Fibroblast of skin of left biceps (primary cell): ENCODE results near the gene SV2A.
"Not testable (repeated sequence)": the region's sequence is repeated elsewhere in the genome, so short reads cannot be mapped to it uniquely, and the experiment has no call there.

Experiments
- DNase-seq, 2 experiments: peaks; one replicate each; pipeline ENCODE4 v3.0.0-alpha.2; 2013; ENCODE audit warnings: low read depth in 2 of 2

SV2A gene

GRCh38 chr1:149928401-149928724 is 10.7 kb upstream of the SV2A start:
- DNase-seq = no peak

DNA sequence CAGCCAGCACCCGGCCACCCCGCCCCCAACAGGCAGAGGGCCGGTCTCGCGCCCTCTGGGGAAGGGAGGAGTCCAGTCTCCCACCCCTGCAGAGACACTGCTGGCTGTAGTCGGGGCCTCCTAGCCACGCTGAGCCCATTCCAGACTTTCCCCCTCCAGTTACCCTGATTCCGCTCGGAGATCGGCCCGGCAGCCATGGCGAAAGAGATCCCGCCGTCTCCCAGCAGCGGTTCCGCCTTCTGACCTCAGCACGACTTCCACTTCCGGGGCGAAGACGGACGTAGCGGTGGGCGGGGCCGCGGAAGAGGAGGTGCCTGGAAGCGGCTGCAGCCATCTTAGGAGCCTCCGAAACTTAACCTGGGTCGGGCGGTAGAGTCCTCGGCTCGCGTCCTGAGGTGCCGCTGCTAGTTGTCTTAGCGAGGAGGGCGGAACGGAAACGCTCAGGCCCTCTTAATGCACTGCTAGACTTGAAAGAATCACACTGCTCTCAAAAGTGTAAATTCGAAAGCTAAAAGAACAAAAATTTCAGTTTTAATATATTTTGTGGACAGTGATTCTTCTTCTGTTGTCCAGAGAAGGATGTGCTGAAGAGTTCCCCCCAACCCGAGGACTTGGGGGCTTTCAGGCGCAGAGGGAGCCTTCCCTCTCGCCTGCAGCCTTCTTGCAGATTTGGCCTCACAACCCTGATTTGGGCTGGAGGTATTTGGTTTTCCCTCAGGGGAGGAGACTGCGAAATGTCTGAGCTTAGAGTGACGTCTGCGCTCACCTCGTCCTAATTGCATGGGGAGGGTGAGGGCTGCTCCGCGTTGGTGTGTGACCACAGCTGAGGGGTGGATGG is 10.1 kb upstream of the SV2A start, which contains the start of gene SF3B4:
TSS of gene SF3B4 (minus strand) at position 241 of the 838 bp plus-strand sequence. CDS start at position 197, 44 bp downstream.
- DNase-seq = peak; percentile 64 to 74

GRCh38 chr1:149927056-149927562 is 9.5 kb upstream of the SV2A start:
- no peak for DNase-seq

GRCh38 chr1:149926296-149926695 is 8.7 kb upstream of the SV2A start:
- no peak for DNase-seq

DNA sequence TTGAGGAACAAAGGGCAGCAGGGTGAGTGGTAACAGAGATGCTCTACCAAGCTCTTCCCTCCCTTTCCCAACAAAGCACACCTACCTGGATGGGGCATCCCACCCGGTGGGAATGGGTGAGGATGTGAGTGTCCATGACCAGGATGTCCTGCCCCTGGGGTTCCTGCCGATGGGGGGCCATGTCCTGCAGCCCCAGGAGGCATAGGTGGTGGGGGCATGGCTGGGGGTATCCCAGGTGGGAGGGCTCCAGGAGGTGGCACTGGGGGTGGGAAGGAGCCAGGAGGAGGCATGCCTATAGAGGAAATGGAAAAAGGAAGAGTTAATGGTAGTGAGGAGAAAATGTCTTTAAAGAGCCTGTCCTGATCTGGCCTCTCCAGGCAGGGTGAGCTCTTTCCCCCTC is 8.1 kb upstream of the SV2A start:
- DNase-seq = no peak

GRCh38 chr1:149925345-149925744 is 7.7 kb upstream of the SV2A start:
- DNase-seq = no peak

DNA sequence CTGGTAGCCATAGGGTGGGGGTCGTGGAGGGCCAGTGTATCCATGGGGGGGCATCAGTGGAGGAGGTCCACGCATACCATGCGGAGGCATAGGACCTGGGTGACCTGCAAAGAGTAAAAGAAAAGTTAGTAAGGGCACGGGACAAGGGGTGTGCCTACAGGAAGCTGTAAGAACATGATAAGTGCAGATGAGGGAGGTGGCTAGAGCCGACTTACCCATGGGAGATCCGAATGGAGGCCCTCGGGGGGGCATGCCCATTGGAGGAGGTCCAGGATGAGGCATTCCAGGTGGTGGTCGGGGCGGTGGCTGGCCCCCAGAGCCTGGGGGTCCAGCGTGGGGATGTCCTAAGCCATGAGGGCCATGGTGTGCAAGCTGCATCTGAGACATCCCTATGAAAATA is 6.0 kb upstream of the SV2A start:
- DNase-seq = no peak

- DNase-seq = no peak
Observed at GRCh38 chr1:149916898-149917252, 769 bp downstream of the SV2A start.

DNA sequence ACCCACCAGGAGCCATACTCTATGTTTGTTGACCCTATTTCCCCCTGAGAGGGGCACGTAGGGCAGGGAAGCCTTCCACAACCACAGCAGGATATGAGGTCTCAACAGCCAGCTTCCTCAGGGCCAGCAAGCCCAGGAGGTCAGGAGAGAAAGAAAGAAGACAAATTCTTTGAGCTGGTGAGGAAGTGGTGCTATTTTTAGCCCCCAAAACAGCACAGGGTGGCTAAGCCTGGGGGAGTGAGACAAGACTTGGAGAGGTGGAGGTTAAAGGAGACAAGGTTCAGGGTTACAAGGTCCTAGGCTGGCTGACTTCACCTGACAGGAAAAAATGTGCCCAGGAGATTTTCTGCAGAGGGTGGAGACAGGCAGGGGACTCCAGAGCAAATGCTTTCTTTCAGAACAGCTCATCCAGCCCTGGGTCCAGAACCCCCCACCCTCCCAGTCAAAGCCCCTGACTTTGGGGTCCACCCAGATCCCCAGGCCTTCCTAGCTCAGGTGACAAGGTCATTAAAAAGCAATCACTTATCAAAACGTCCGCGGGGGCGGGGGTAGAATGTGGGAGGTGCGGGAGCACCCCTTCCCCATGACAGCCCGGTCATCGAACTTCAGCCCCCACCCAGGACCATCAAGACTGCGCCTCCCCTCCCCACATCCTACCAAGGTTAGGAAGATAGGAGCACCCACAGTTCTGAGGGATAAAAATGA is 1.3 kb downstream of the SV2A start:
- DNase-seq = no peak

GRCh38 chr1:149915429-149916192 is 2.0 kb downstream of the SV2A start:
- DNase-seq = no peak

- DNase-seq = no peak
Observed at GRCh38 chr1:149914545-149914944, 3.1 kb downstream of the SV2A start.

DNA sequence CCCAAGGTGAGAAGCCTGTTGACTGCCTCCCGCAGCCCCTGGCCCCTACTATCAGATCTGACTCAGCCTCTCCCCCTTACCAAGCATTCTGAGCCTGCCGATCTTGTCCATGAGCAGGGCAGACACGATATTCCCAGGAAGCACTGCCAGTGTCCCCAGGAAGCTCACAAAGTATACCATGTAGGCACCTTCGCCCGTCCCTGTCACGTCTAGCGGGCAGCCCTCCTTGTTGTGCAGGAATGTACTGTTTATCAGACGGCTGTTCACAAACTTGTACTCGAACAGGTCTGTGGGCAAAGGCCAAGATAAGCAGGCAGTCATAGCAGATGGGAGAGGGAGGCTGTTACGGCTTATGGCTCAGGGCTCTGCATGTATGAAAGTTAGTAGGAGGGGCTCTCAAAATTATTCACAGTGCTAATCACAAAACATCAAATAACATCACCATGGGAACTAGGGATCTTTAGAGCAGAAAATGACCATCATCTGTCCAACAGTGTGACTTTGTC is 11.0 kb downstream of the SV2A start:
- DNase-seq = no peak

DNA sequence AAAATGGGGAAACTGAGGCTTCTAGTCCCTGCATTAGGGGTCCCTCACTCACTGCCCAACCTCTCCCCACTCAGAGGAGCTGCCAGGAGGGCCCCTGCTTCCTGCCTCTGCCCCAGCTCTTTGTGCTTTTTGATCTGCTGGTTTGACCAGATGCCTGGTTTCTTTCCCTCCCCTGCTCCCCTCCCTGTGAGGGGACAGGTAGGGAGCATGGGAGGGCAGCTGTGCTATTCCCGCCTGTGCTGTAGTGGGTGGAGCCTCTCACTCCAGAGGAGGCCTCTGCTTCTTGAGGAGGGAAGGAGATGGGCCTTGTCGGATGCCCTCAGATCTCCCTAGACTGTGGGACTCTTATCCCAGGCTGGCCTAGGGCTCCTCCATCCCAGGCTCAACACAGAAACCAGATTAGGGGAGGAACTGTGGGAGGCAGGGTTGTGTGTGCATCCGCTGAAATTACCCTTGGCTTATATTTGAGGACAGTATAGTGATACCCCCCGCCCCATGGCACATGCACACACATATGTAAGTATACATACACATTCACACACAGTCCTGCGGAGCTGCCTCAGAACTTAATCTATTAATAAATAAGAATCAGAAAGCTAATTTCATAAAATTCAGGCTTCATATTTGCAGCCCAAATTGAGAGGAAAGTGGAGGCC is 13.7 kb downstream of the SV2A start:
- DNase-seq = no peak

DNA sequence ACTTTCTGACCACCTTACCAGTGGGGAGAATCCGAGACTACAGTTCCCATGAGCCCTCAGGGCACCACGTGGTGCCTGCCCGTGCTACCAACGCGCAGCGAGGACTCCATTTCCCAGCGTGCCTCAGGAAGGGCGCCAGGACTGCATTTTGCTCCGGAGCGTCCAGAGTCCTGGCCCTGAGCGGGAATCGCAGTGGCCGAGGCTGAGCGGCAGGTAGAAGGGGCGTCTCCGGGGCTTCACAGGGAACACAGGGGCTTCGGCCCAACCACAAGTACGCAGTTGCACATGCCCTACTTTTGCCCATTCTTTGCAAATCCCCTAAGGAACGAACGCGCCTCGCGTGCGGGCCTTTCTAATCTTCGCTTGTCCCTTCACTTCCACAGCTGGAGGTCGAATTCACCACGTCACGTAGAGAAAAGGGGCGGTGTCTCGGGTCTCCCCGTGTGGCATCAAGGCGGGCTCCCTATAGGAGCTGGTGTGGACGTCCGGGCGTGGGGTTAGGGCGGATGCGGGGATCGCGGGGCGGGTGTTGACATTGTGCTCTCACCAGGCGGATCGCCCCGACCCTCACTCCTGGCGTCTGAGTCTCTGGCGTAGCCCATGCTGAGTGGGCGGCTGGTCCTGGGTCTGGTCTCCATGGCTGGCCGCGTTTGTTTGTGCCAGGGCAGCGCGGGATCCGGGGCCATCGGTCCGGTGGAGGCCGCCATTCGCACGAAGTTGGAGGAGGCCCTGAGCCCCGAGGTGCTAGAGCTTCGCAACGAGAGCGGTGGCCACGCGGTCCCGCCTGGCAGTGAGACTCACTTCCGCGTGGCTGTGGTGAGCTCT is 18.0 kb downstream of the SV2A start, which contains the start of gene BOLA1:
TSS of gene BOLA1 (plus strand) at position 109 of the 825 bp plus-strand sequence. CDS start at position 601, 492 bp downstream.
- peak; percentile 68 to 72 for DNase-seq

DNA sequence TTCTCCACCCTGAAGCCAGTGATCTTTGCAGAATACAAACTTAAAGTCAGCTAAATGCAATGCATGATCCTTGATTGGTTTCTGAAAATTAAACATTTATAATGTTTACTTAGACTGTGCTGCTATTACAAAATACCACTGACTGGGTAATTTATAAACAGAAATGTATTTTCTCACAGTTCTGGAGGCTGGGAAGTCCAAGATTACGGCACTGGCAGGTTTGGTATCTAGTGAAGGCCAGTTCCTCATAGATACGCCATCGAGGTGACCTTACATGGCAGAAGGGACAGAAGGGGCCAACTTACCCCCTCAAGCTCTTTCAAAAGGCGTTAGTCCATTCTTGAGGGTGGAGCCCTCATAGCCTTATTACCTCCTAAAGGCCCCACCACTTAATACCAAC is 21.1 kb downstream of the SV2A start:
- no peak for DNase-seq

GRCh38 chr1:149888999-149889289 is 28.7 kb downstream of the SV2A start:
- no peak for DNase-seq

DNA sequence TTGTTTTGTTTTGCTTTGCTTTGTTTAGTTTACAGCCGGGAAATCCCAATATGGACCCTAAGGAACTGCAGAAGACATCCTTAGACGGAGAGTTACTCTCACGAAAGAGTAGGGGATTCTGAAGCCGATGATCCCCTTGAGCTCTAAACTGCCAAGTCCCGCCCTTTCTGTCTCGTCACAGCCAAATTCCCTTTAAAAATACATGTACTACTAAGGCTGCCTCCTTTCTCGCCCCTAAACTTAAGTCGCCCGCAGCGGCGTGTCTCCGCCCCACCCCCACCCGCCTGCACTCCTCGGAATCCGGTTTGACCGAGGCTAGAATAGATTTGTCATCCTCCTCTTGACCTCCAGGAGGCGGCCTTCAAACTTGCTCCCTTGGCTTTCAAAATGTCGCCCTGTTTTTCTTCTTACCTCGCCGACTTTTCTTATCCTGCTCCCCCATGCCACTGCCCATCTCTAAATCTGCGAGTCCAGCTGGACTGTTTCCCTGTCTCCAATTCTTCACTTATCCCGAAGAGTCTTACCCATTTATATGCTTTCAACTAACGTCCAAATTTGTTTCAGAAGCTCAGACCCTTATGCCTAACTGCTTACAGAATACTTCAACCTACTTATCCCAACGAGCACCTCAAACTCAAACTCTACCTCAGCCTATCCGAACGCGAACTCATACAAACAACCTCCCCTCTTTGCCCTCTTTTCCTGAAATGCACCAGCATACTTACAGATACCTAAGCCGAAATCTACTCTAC is 29.2 kb downstream of the SV2A start:
- peak; percentile 77 to 78 for DNase-seq

GRCh38 chr1:149887456-149888246 is 30.0 kb downstream of the SV2A start:
- peak; percentile 98 for DNase-seq

DNA sequence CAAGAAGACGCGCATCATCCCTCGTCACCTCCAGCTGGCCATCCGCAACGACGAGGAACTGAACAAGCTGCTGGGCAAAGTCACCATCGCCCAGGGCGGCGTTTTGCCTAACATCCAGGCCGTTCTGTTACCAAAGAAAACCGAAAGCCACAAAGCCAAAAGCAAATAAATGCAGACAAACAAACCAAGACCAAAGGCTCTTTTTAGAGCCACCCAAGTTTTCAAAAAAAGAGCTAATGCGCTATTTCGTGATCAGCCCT is 30.5 kb downstream of the SV2A start:
- not testable (repeated sequence) for DNase-seq
